Ishikawa (cell line): ENCODE results near the gene CT45A5.
A peak's percentile ranks its signal among the peaks of the same experiment; 100 is the strongest.
"Not testable (repeated sequence)": the region's sequence is repeated elsewhere in the genome, so short reads cannot be mapped to it uniquely, and the experiment has no call there.

Source experiments
- CEBPB ChIP-seq: IDR thresholded peaks from 2 replicates; pipeline ENCODE4 v1.6.1; 2012
- CREB1 ChIP-seq: IDR thresholded peaks from 2 replicates; pipeline ENCODE4 v1.6.1; 2012; ENCODE audit warnings: low read depth
- EGR1 ChIP-seq: IDR thresholded peaks from 2 replicates; pipeline ENCODE4 v1.6.1; 2012
- EP300 ChIP-seq: IDR thresholded peaks from 2 replicates; pipeline ENCODE4 v1.6.1; 2012; ENCODE audit warnings: borderline replicate concordance
- FOXM1 ChIP-seq: IDR thresholded peaks from 2 replicates; pipeline ENCODE4 v1.6.1; 2012; ENCODE audit warnings: low read depth, borderline replicate concordance
- RAD21 ChIP-seq: IDR thresholded peaks from 2 replicates; pipeline ENCODE4 v1.6.1; 2012; ENCODE audit warnings: low read depth
- TAF1 ChIP-seq: IDR thresholded peaks from 2 replicates; pipeline ENCODE4 v1.6.1; 2012; ENCODE audit warnings: low read depth, mild to moderate bottlenecking
- TCF12 ChIP-seq: IDR thresholded peaks from 2 replicates; pipeline ENCODE4 v1.6.1; 2012; ENCODE audit warnings: low read depth
- TEAD4 ChIP-seq: IDR thresholded peaks from 2 replicates; pipeline ENCODE4 v1.6.1; 2012
- YY1 ChIP-seq: IDR thresholded peaks from 2 replicates; pipeline ENCODE4 v1.6.1; 2012; ENCODE audit warnings: low read depth
- ZBTB7A ChIP-seq: IDR thresholded peaks from 2 replicates; pipeline ENCODE4 v1.6.1; 2012; ENCODE audit warnings: low read depth
- TF ChIP-seq, protein P1 (sequence below): IDR thresholded peaks from 2 replicates; pipeline ENCODE4 v1.6.1; 2012
- TF ChIP-seq, protein P2 (sequence below): IDR thresholded peaks from 2 replicates; pipeline ENCODE4 v1.6.1; 2012

Gene CT45A5, protein sequence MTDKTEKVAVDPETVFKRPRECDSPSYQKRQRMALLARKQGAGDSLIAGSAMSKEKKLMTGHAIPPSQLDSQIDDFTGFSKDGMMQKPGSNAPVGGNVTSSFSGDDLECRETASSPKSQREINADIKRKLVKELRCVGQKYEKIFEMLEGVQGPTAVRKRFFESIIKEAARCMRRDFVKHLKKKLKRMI

DNA sequence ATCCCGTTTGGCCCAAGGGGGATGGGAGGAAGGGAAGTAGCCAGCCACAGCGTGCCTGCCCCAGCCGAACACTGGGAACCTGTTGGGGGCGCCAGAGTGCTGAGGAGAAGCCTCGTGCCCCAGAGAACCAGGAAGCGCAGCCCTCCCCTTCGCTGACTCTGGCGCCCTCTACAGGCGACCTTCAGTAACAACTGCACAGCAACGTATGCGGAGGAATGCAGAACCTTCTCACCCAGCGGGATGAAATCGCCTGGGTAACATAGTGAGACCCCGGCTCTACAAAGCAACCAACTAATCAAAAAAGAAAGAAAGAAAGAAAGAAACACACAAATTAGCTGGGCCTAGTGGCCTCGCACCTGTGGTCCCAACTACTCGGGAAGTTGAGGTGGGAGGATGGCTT is at the start of gene CT45A5:
CT45A5 (minus strand) TSS at position 101 of the 400 bp plus-strand sequence. CDS start 3,774 bp downstream, outside the sequence.
- TF ChIP-seq ZBTB7A, TEAD4, TCF12: not testable (repeated sequence)

DNA sequence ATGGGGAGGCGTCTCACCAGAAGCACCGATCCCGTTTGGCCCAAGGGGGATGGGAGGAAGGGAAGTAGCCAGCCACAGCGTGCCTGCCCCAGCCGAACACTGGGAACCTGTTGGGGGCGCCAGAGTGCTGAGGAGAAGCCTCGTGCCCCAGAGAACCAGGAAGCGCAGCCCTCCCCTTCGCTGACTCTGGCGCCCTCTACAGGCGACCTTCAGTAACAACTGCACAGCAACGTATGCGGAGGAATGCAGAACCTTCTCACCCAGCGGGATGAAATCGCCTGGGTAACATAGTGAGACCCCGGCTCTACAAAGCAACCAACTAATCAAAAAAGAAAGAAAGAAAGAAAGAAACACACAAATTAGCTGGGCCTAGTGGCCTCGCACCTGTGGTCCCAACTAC is 34.6 kb upstream of the CT45A5 start, which contains the start of gene CT45A2:
CT45A2 (minus strand) TSS at position 101 of the 400 bp plus-strand sequence. CDS start 3,747 bp downstream, outside the sequence.
- not testable (repeated sequence) for TF ChIP-seq CREB1, EGR1, TEAD4

DNA sequence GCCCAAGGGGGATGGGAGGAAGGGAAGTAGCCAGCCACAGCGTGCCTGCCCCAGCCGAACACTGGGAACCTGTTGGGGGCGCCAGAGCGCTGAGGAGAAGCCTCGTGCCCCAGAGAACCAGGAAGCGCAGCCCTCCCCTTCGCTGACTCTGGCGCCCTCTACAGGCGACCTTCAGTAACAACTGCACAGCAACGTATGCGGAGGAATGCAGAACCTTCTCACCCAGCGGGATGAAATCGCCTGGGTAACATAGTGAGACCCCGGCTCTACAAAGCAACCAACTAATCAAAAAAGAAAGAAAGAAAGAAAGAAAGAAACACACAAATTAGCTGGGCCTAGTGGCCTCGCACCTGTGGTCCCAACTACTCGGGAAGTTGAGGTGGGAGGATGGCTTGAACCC is 17.4 kb upstream of the CT45A5 start, which contains the start of gene CT45A6:
CT45A6 (minus strand) TSS at position 101 of the 400 bp plus-strand sequence. CDS start 3,794 bp downstream, outside the sequence.
- TF ChIP-seq YY1, TAF1: not testable (repeated sequence)
- TF ChIP-seq, protein P1, sequence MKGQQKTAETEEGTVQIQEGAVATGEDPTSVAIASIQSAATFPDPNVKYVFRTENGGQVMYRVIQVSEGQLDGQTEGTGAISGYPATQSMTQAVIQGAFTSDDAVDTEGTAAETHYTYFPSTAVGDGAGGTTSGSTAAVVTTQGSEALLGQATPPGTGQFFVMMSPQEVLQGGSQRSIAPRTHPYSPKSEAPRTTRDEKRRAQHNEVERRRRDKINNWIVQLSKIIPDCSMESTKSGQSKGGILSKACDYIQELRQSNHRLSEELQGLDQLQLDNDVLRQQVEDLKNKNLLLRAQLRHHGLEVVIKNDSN = not testable (repeated sequence)

DNA sequence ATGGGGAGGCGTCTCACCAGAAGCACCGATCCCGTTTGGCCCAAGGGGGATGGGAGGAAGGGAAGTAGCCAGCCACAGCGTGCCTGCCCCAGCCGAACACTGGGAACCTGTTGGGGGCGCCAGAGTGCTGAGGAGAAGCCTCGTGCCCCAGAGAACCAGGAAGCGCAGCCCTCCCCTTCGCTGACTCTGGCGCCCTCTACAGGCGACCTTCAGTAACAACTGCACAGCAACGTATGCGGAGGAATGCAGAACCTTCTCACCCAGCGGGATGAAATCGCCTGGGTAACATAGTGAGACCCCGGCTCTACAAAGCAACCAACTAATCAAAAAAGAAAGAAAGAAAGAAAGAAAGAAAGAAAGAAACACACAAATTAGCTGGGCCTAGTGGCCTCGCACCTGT is 17.2 kb downstream of the CT45A5 start, which contains the start of gene CT45A3:
CT45A3 (minus strand) TSS at position 101 of the 400 bp plus-strand sequence. CDS start 3,747 bp downstream, outside the sequence.
- TF ChIP-seq TCF12, FOXM1, EGR1: not testable (repeated sequence)

DNA sequence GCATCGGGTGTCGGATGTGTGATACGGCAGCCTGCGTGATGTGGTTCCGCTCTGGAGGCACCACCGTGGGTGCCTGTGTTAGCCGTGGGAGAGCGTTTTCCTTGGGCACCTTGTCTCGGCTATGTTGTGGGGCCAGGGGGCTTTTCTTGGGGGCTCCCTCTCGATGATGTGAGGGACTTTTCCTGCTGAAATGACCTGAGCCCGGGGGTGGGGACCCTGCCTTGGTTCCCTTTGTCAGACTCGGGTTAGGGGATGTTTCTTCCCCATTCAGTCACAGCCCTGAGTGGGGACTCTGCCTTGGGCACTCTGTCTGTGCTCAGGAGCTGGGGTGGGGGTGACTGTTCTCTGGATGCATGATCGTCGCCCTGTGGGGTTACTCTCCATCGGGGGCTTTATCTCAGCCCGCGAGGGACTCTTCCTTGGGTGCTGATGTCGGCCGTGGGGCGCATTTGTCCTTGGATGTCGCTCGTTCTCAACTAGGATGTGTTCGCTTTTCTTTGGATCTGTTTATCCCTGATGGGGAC is 44.0 kb downstream of the CT45A5 start:
- TF ChIP-seq EP300 (no peak), CEBPB (no peak), TCF12 (no peak), FOXM1 (no peak)

DNA sequence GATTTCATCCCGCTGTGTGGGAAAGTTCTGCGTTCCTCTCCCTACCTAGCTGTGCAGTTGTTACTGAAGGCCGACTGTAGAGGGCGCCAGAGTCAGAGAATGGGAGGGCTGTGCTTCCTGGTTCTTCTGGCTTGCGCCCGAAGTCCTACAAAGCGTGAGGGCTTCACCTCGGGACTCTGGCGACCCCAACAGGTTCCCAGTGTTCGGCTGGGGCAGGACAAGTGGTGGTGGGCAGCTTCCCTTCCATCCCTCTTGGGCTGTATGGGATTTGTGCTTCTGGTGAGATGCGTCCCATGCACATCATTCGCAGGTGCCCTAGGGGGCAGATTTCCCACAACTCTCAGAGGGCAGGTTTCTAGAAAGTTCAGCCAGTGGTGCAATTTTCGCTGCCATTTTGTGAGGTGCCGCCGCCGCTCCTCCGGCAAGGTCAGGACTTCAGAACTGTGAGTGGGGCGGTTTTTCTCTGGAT is 44.6 kb downstream of the CT45A5 start:
- TF ChIP-seq EGR1 = no peak
- TF ChIP-seq CREB1 = no peak
- no peak for TF ChIP-seq ZBTB7A
- peak; percentile 74 for TF ChIP-seq YY1
- TF ChIP-seq TAF1 = peak; percentile 28; the same call in 1 of the 2 replicates
- peak; percentile 56 for TF ChIP-seq RAD21
- peak; percentile 34; the same call in 1 of the 2 replicates for TF ChIP-seq CEBPB
- TF ChIP-seq, protein P1 = no peak
- TF ChIP-seq FOXM1 = no peak
- TF ChIP-seq, protein P2, sequence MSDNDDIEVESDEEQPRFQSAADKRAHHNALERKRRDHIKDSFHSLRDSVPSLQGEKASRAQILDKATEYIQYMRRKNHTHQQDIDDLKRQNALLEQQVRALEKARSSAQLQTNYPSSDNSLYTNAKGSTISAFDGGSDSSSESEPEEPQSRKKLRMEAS = peak; percentile 75; the same call in 1 of the 2 replicates
- TF ChIP-seq EP300 = no peak

DNA sequence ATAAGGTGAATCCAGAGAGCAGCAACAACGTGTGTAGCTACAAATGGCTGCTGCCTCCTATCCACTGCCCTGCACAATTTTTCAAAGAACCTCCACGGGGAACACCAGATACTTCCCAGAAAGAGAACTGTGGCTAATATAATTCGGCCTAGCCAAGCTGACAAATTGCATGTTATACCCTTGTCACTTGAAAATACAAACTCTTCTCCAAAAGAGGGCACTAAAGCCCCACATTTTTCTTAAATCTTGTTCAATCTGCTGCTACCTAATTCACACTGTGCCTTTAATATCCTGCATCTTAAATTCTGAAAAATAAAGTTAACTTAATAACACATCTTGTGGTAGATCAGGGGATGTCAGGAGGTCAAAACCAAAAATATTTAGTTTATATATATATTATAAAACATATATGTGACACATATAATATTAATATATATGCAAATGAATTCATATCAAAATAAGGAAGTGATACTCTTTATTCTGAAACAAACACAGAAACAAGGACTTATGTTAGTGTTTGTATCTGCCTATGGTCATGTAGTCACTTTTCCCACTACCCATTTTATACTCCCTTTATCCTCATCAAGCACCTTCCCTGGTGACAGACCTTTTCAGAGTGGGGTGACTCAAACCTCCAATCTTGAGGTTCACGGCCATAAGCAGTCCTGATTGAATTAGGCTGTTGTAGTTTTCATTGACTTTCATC is 47.8 kb downstream of the CT45A5 start:
- no peak for TF ChIP-seq TEAD4
- no peak for TF ChIP-seq TAF1
- TF ChIP-seq, protein P1 = no peak
- 0 out of 2 replicates have a peak, but pooled peaks have one; percentile 6 for TF ChIP-seq RAD21
